ENCODE data around the gene ZBTB12. TPM values are rescaled to one million over a fixed set of nuclear protein-coding genes. Genes with fewer than 3 reads are reported as not detected.
A peak's percentile ranks its signal among the peaks of the same experiment; 100 is the strongest.

The ZBTB12 gene
- total and polyA plus RNA-seq, 9 of the 15 experiments (the other 6 are each of a cell fraction or from before 2014, with no cell fraction given): 0.03 to 12.4 (median 5.8) TPM; not detected in 1

- no peak for TF ChIP-seq ZMIZ1 (IDR thresholded peaks at IDR 0.05; ENCODE audit: low read depth in 2 of 2, low read length in 2 of 2)
Measured at GRCh38 chr6:31888276-31889258, 13.3 kb downstream of the ZBTB12 start (continued).

GRCh38 chr6:31887173-31888007, 14.5 kb downstream of the ZBTB12 start:
- Histone ChIP-seq H3K4me1 (replicated peaks in 1 of 2; ENCODE audit: control insufficient read depth in 2 of 2, insufficient read depth in 2 of 2, low read length in 2 of 2) (peaks cover 0 to 27% of the 10 kb centered on the region in 2 experiments; a peak in 1 of 5 replicates), H3K4me2 (ENCODE audit: insufficient read depth, low read length) (no peak overlapping the region), H2AFZ (ENCODE audit: low read depth, low read length) (no peak overlapping the region), H3K27ac (ENCODE audit: extremely low read depth, low read depth, low read length) (no peak overlapping the region), H3K9me1 (ENCODE audit: control insufficient read depth, insufficient read depth, low read length) (no peaks in the 10 kb centered on the region), H3K27me3 (ENCODE audit: control insufficient read depth in 2 of 2, insufficient read depth in 2 of 2, low read length in 2 of 2) (no peaks in the 10 kb centered on the region), H3K36me3 (ENCODE audit: control insufficient read depth, insufficient read depth, low read length) (peaks cover 92% of the 10 kb centered on the region; the same call in 2 of the 3 replicates), H4K20me1 (replicated peaks; ENCODE audit: control insufficient read depth, insufficient read depth, low read length) (no peaks in the 10 kb centered on the region), H3K79me2 (ENCODE audit: control insufficient read depth, insufficient read depth, low read length) (no peaks in the 10 kb centered on the region), H3K9ac (ENCODE audit: insufficient read depth in 1 of 2, low read depth in 2 of 2, low read length in 2 of 2) (no peak overlapping the region; a peak in 1 of 4 replicates), H3K4me3 (no peak overlapping the region), H3K9me3 (replicated peaks; ENCODE audit: control insufficient read depth, insufficient read depth, low read depth, low read length) (no peaks in the 10 kb centered on the region)
- FAIRE-seq: no peak
- in situ Hi-C loops (cut with MboI): no loop called here
- WGBS (ENCODE audit: insufficient coverage, low coverage, missing lambda C conversion rate): 83% methylated on average over 13 of the region's 19 CpGs
- ChIA-PET CTCF (ENCODE audit: low intra/inter-chr PET ratio) (no interaction called here), POLR2A (interaction anchor here (1.6 kb wide), 1 partner anchor 13 kb away, joined by 5 read pairs; no protein-coding TSS in a partner anchor)
- BruUV-seq (replicated peaks): no TSS peak
- intact Hi-C loops (cut with micrococcal nuclease): no loop called here
- DNase-seq (ENCODE audit: extremely low read depth in 1 of 4, low spot score in 3 of 4): no peak
- ATAC-seq: no peak
- TF ChIP-seq TGIF2 (CRISPR knock-in tag; IDR thresholded peaks at IDR 0.05) (no peak), SAFB2 (IDR thresholded peaks at IDR 0.05; ENCODE audit: borderline replicate concordance, low read depth, low read length, severe bottlenecking) (no peak), ZNF232 (CRISPR knock-in tag; IDR thresholded peaks at IDR 0.05) (no peak), WHSC1 (IDR thresholded peaks at IDR 0.05; ENCODE audit: low read length) (peak; percentile 12)
